Measurements from ENCODE around the gene TJP2. TPM values are rescaled to one million over a fixed set of nuclear protein-coding genes. Genes with fewer than 3 reads are reported as not detected.

The TJP2 gene
- total and polyA plus RNA-seq, 7 experiments from 2014 or later = 1.6 to 27.3 (median 11.3) TPM

- ChIA-PET POLR2A (no interaction called here), CTCF (no interaction called here)
- H3K27ac ChIP-seq (ENCODE audit: low read depth, low read length) = no peak overlapping the region
- H3K9me3 Mint-ChIP-seq = no peaks in the 10 kb centered on the region
- H3K27me3 ChIP-seq (ENCODE audit: control insufficient read depth in 2 of 2, insufficient read depth in 2 of 2, low read length in 2 of 2) = no peaks in the 10 kb centered on the region
- no peaks in the 10 kb centered on the region for H3K36me3 ChIP-seq (ENCODE audit: control insufficient read depth in 2 of 3, insufficient read depth in 3 of 3, low read length in 3 of 3)
- H3K4me3 Mint-ChIP-seq = no peak overlapping the region
- DNase-seq (no peak), ATAC-seq (no peak)
- H3K27me3 Mint-ChIP-seq = peaks cover 0 to 11% (median 6%) of the 10 kb centered on the region in 5 donors
- H3K4me3 ChIP-seq (ENCODE audit: low read length) = no peak overlapping the region
- H3K27ac Mint-ChIP-seq = no peak overlapping the region
- peaks cover 0 to 7% (median 0%) of the 10 kb centered on the region in 5 donors for H3K36me3 Mint-ChIP-seq
- intact Hi-C loops (cut with micrococcal nuclease) = no loop called here
- H3K9me3 ChIP-seq (ENCODE audit: control insufficient read depth in 2 of 3, low read length in 3 of 3) = no peaks in the 10 kb centered on the region
- H3K4me1 Mint-ChIP-seq = peaks cover 0 to 3% (median 0%) of the 10 kb centered on the region in 7 donors
- H3K4me1 ChIP-seq (ENCODE audit: control insufficient read depth in 2 of 2, insufficient read depth in 2 of 2, low read length in 2 of 2) = no peaks in the 10 kb centered on the region
These were observed 86.1 kb downstream of the TJP2 start for GRCh38 chr9:69260161-69260560.

- ATAC-seq = no peak
- Histone ChIP-seq H3K36me3 (ENCODE audit: control insufficient read depth in 2 of 3, insufficient read depth in 3 of 3, low read length in 3 of 3) (no peaks in the 10 kb centered on the region), H3K27ac (ENCODE audit: low read depth, low read length) (no peak overlapping the region), H3K4me1 (ENCODE audit: control insufficient read depth in 2 of 2, insufficient read depth in 2 of 2, low read length in 2 of 2) (no peaks in the 10 kb centered on the region), H3K4me3 (ENCODE audit: low read length) (no peak overlapping the region), H3K27me3 (ENCODE audit: control insufficient read depth in 2 of 2, insufficient read depth in 2 of 2, low read length in 2 of 2) (no peaks in the 10 kb centered on the region), H3K9me3 (ENCODE audit: control insufficient read depth in 2 of 3, low read length in 3 of 3) (no peaks in the 10 kb centered on the region)
- Mint-ChIP-seq H3K27me3 (peaks cover 6 to 11% (median 8%) of the 10 kb centered on the region in 5 donors), H3K27ac (no peak overlapping the region), H3K4me3 (no peak overlapping the region), H3K4me1 (no peaks in the 10 kb centered on the region), H3K36me3 (peaks cover 0 to 4% (median 0%) of the 10 kb centered on the region in 5 donors), H3K9me3 (no peaks in the 10 kb centered on the region)
- no peak for DNase-seq
- POLR2A ChIA-PET = no interaction called here
- CTCF ChIA-PET = no interaction called here
- intact Hi-C loops (cut with micrococcal nuclease) = no loop called here
These were observed 87.6 kb downstream of the TJP2 start for GRCh38 chr9:69261636-69262035.

- Mint-ChIP-seq H3K27me3 (peaks cover 11 to 21% (median 20%) of the 10 kb centered on the region in 5 donors), H3K27ac (no peak overlapping the region), H3K36me3 (peaks cover 0 to 4% (median 0%) of the 10 kb centered on the region in 5 donors), H3K9me3 (peaks cover 0 to 7% (median 4%) of the 10 kb centered on the region in 11 donors), H3K4me1 (no peaks in the 10 kb centered on the region), H3K4me3 (no peak overlapping the region)
- Histone ChIP-seq H3K27ac (ENCODE audit: low read depth, low read length) (no peak overlapping the region), H3K27me3 (ENCODE audit: control insufficient read depth in 2 of 2, insufficient read depth in 2 of 2, low read length in 2 of 2) (no peaks in the 10 kb centered on the region), H3K9me3 (ENCODE audit: control insufficient read depth in 2 of 3, low read length in 3 of 3) (no peaks in the 10 kb centered on the region), H3K4me3 (ENCODE audit: low read length) (no peak overlapping the region), H3K36me3 (ENCODE audit: control insufficient read depth in 2 of 3, insufficient read depth in 3 of 3, low read length in 3 of 3) (no peaks in the 10 kb centered on the region), H3K4me1 (ENCODE audit: control insufficient read depth in 2 of 2, insufficient read depth in 2 of 2, low read length in 2 of 2) (no peaks in the 10 kb centered on the region)
- ChIA-PET POLR2A (no interaction called here), CTCF (no interaction called here)
- DNase-seq (no peak), ATAC-seq (peak; percentile 34)
- intact Hi-C loops (cut with micrococcal nuclease) = no loop called here
These were observed 90.4 kb downstream of the TJP2 start for GRCh38 chr9:69264526-69264925.

- Mint-ChIP-seq H3K27me3 (peaks cover 11 to 23% (median 20%) of the 10 kb centered on the region in 5 donors), H3K9me3 (peaks cover 0 to 7% (median 4%) of the 10 kb centered on the region in 11 donors), H3K4me1 (no peaks in the 10 kb centered on the region), H3K4me3 (no peak overlapping the region), H3K36me3 (peaks cover 0 to 4% (median 0%) of the 10 kb centered on the region in 5 donors), H3K27ac (no peak overlapping the region)
- intact Hi-C loops (cut with micrococcal nuclease) = no loop called here
- CTCF ChIA-PET = no interaction called here
- DNase-seq (no peak), ATAC-seq (no peak)
- Histone ChIP-seq H3K27ac (ENCODE audit: low read depth, low read length) (no peak overlapping the region), H3K9me3 (ENCODE audit: control insufficient read depth in 2 of 3, low read length in 3 of 3) (no peaks in the 10 kb centered on the region), H3K36me3 (ENCODE audit: control insufficient read depth in 2 of 3, insufficient read depth in 3 of 3, low read length in 3 of 3) (no peaks in the 10 kb centered on the region), H3K4me3 (ENCODE audit: low read length) (no peak overlapping the region), H3K27me3 (ENCODE audit: control insufficient read depth in 2 of 2, insufficient read depth in 2 of 2, low read length in 2 of 2) (no peaks in the 10 kb centered on the region), H3K4me1 (ENCODE audit: control insufficient read depth in 2 of 2, insufficient read depth in 2 of 2, low read length in 2 of 2) (no peaks in the 10 kb centered on the region)
- POLR2A ChIA-PET = no interaction called here
These were observed 91.8 kb downstream of the TJP2 start for GRCh38 chr9:69265891-69266290.

- DNase-seq (no peak), ATAC-seq (no peak)
- H3K27me3 Mint-ChIP-seq = peaks cover 0 to 20% (median 14%) of the 10 kb centered on the region in 5 donors
- ChIA-PET POLR2A (no interaction called here), CTCF (no interaction called here)
- no peak overlapping the region for H3K27ac Mint-ChIP-seq
- H3K4me1 Mint-ChIP-seq = no peaks in the 10 kb centered on the region
- H3K4me3 ChIP-seq (ENCODE audit: low read length) = no peak overlapping the region
- intact Hi-C loops (cut with micrococcal nuclease) = no loop called here
- no peaks in the 10 kb centered on the region for H3K4me1 ChIP-seq (ENCODE audit: control insufficient read depth in 2 of 2, insufficient read depth in 2 of 2, low read length in 2 of 2)
- no peaks in the 10 kb centered on the region for H3K9me3 ChIP-seq (ENCODE audit: control insufficient read depth in 2 of 3, low read length in 3 of 3)
- H3K27ac ChIP-seq (ENCODE audit: low read depth, low read length) = no peak overlapping the region
- H3K36me3 ChIP-seq (ENCODE audit: control insufficient read depth in 2 of 3, insufficient read depth in 3 of 3, low read length in 3 of 3) = no peaks in the 10 kb centered on the region
- no peak overlapping the region for H3K4me3 Mint-ChIP-seq
- no peaks in the 10 kb centered on the region for H3K27me3 ChIP-seq (ENCODE audit: control insufficient read depth in 2 of 2, insufficient read depth in 2 of 2, low read length in 2 of 2)
- H3K36me3 Mint-ChIP-seq = peaks cover 0 to 7% (median 0%) of the 10 kb centered on the region in 5 donors
- H3K9me3 Mint-ChIP-seq = peaks cover 4 to 31% (median 9%) of the 10 kb centered on the region in 11 donors
These were observed 98.1 kb downstream of the TJP2 start for GRCh38 chr9:69272212-69272611.

GRCh38 chr9:69273161-69273560, 99.1 kb downstream of the TJP2 start:
- DNase-seq (no peak), ATAC-seq (no peak)
- H3K4me3 ChIP-seq (ENCODE audit: low read length) = no peak overlapping the region
- Mint-ChIP-seq H3K4me3 (no peak overlapping the region), H3K4me1 (no peaks in the 10 kb centered on the region), H3K9me3 (peaks cover 4 to 36% (median 13%) of the 10 kb centered on the region in 11 donors), H3K27ac (peak overlapping the region in 1 of 9 donors; percentile 25), H3K27me3 (peaks cover 0 to 18% (median 7%) of the 10 kb centered on the region in 5 donors), H3K36me3 (peaks cover 0 to 7% (median 0%) of the 10 kb centered on the region in 5 donors)
- no peaks in the 10 kb centered on the region for H3K4me1 ChIP-seq (ENCODE audit: control insufficient read depth in 2 of 2, insufficient read depth in 2 of 2, low read length in 2 of 2)
- H3K9me3 ChIP-seq (ENCODE audit: control insufficient read depth in 2 of 3, low read length in 3 of 3) = no peaks in the 10 kb centered on the region
- H3K27me3 ChIP-seq (ENCODE audit: control insufficient read depth in 2 of 2, insufficient read depth in 2 of 2, low read length in 2 of 2) = no peaks in the 10 kb centered on the region
- ChIA-PET POLR2A (no interaction called here), CTCF (no interaction called here)
- H3K27ac ChIP-seq (ENCODE audit: low read depth, low read length) = no peak overlapping the region
- intact Hi-C loops (cut with micrococcal nuclease) = no loop called here
- no peaks in the 10 kb centered on the region for H3K36me3 ChIP-seq (ENCODE audit: control insufficient read depth in 2 of 3, insufficient read depth in 3 of 3, low read length in 3 of 3)

- no peak overlapping the region for H3K4me3 ChIP-seq (ENCODE audit: low read length)
- peaks cover 0 to 4% (median 0%) of the 10 kb centered on the region in 5 donors for H3K36me3 Mint-ChIP-seq
- CTCF ChIA-PET = no interaction called here
- ATAC-seq (no peak), DNase-seq (no peak)
- no peaks in the 10 kb centered on the region for H3K36me3 ChIP-seq (ENCODE audit: control insufficient read depth in 2 of 3, insufficient read depth in 3 of 3, low read length in 3 of 3)
- no peaks in the 10 kb centered on the region for H3K4me1 ChIP-seq (ENCODE audit: control insufficient read depth in 2 of 2, insufficient read depth in 2 of 2, low read length in 2 of 2)
- H3K27ac Mint-ChIP-seq = no peak overlapping the region
- H3K9me3 ChIP-seq (ENCODE audit: control insufficient read depth in 2 of 3, low read length in 3 of 3) = no peaks in the 10 kb centered on the region
- peaks cover 0 to 10% (median 0%) of the 10 kb centered on the region in 5 donors for H3K27me3 Mint-ChIP-seq
- H3K4me1 Mint-ChIP-seq = no peaks in the 10 kb centered on the region
- POLR2A ChIA-PET = no interaction called here
- no peak overlapping the region for H3K4me3 Mint-ChIP-seq
- intact Hi-C loops (cut with micrococcal nuclease) = no loop called here
- H3K9me3 Mint-ChIP-seq = peaks cover 4 to 41% (median 13%) of the 10 kb centered on the region in 11 donors
- no peak overlapping the region for H3K27ac ChIP-seq (ENCODE audit: low read depth, low read length)
- H3K27me3 ChIP-seq (ENCODE audit: control insufficient read depth in 2 of 2, insufficient read depth in 2 of 2, low read length in 2 of 2) = no peaks in the 10 kb centered on the region
These were observed 102.7 kb downstream of the TJP2 start for GRCh38 chr9:69276775-69277174.
